HL-60 (cell line): ENCODE data around the gene AKAP13.

Experiments used
- CTCF ChIP-seq: IDR thresholded peaks from one replicate; pipeline ENCODE4 v1.5.1; 2011; ENCODE audit warnings: low read length, control low read depth, inconsistent platforms; ENCODE audit not compliant: insufficient read depth
- GABPA ChIP-seq: IDR thresholded peaks from 2 replicates; pipeline ENCODE4 v1.6.1; 2012; ENCODE audit warnings: low read depth

- TF ChIP-seq CTCF: no peak
- TF ChIP-seq GABPA: no peak
Observed at GRCh38 chr15:85337425-85338074, 42.9 kb upstream of the AKAP13 start.
